Testis (tissue), 2 donors: ENCODE results near the gene HOXB4.

Source experiments
- CTCF ChIP-seq, 3 experiments: fragments of 450-650 bp in 2 of 3; fragments of 200-600 bp in 1 of 3; sonication (generic) in 1 of 3; IDR thresholded peaks; one replicate each; pipeline ENCODE4 v1.5.1; 2016 to 2019; ENCODE audit warnings: antibody characterized with exemption in 3 of 3, mild to moderate bottlenecking in 2 of 3, moderate library complexity in 1 of 3
- POLR2A ChIP-seq: fragments of 450-650 bp; IDR thresholded peaks from one replicate; pipeline ENCODE4 v1.6.1; 2017; ENCODE audit warnings: antibody characterized with exemption, mild to moderate bottlenecking, moderate library complexity

- TF ChIP-seq CTCF (IDR thresholded peaks at IDR 0.05) (no peak), POLR2A (no peak)
Observed at GRCh38 chr17:48592577-48592976, 14.4 kb upstream of the HOXB4 start.
